ENCODE measurements around the gene HINFP.

DNA sequence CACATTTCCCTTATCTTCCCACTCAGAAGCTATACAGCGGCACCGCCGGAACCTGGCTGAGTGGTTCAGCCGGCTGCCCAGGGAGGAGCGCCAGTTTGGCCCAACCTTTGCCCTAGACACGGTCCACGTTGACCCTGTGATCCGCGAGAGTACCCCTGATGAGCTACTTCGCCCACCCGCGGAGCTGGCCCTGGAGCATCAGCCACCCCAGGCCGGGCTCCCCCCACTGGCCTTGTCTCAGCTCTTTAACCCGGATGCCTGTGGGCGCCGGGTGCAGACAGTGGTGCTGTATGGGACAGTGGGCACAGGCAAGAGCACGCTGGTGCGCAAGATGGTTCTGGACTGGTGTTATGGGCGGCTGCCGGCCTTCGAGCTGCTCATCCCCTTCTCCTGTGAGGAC is 52.1 kb downstream of the HINFP start:
- no peak for TF ChIP-seq CTCF (conservative IDR thresholded peaks at IDR 0.05)
- no peak for TF ChIP-seq ZFX (IDR thresholded peaks at IDR 0.05)

Measured in C4-2B (cell line).